GM12891 (cell line): ENCODE results near the gene IQCE.

Source experiments
- POLR2A ChIP-seq: IDR thresholded peaks from 2 replicates; pipeline ENCODE4 v1.6.1; 2011; ENCODE audit warnings: low read depth, low read length, control low read depth
- POLR2AphosphoS5 ChIP-seq: IDR thresholded peaks from 2 replicates; pipeline ENCODE4 v1.6.1; 2011; ENCODE audit warnings: low read depth, low read length, control low read depth
- POU2F2 ChIP-seq: IDR thresholded peaks from 2 replicates; pipeline ENCODE4 v1.6.1; 2011; ENCODE audit warnings: low read depth, mild to moderate bottlenecking, control low read depth, low read length, moderate library complexity
- SPI1 ChIP-seq: IDR thresholded peaks from 2 replicates; pipeline ENCODE4 v1.6.1; 2011; ENCODE audit warnings: low read depth, low read length, control low read depth
- TAF1 ChIP-seq: IDR thresholded peaks from 2 replicates; pipeline ENCODE4 v1.6.1; 2011; ENCODE audit warnings: low read depth, low read length, control low read depth

DNA sequence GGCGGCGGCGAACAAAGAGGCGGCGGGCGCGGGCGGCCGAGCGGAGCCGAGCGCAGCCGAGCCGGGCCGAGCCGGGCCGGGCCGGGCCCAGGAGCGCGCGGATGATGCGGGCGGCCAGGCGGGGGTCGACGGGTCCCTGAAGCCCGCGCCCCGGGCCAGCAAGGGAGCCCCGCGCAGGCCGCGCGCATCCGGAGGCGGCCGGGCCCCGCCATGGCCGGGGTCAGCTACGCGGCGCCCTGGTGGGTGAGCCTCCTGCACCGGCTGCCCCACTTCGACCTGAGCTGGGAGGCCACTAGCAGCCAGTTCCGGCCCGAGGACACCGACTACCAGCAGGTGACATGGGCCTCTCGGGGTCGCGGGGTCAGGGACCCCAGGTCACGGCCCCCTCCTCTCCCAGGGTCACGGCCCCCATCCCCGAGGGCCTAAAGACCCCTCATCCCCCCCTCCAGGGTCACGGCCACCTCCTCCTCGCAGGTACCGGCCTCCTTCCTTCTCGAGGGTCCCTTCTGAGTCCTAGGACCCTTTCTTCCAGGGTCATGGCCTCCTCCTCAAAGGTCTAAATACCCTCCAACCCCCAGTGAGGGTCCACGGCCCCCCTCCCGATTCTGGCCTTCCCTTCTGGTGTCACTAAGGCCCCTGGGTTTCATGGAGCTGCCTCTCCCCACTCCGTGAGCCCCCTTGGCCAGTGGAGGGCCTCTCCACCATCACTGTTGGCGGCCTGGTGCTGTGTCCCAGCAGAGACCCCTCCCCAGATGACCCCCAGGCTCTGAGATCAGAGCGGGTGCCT lies 73.4 kb downstream of the IQCE start, which contains the start of gene TTYH3:
- TF ChIP-seq POLR2A (no peak), TAF1 (no peak), POLR2AphosphoS5 (no peak), SPI1 (no peak), POU2F2 (no peak)
